ENCODE data around the gene ADSS2.

Gene ADSS2

GRCh38 chr1:244395965-244396364 lies 55.7 kb downstream of the ADSS2 start:
- Histone ChIP-seq H4K8ac (ENCODE audit: low read depth, low read length) (no peak overlapping the region), H3K9ac (ENCODE audit: low read depth, low read length, poor library complexity) (no peak overlapping the region), H3K18ac (ENCODE audit: low read length) (peak overlapping the region; percentile 13), H3K4me3 (ENCODE audit: low read length in 2 of 2) (no peak overlapping the region), H3K4me1 (ENCODE audit: control insufficient read depth in 2 of 2, insufficient read depth in 1 of 2, low read depth in 1 of 2, low read length in 2 of 2) (peaks cover 0 to 2% of the 10 kb centered on the region in 2 donors), H2BK15ac (ENCODE audit: low read length) (no peak overlapping the region), H4K91ac (ENCODE audit: low read depth, low read length, poor library complexity) (no peak overlapping the region), H3K4ac (ENCODE audit: low read length) (no peak overlapping the region), H3K14ac (ENCODE audit: low read length) (no peak overlapping the region), H3K27ac (replicated peaks; ENCODE audit: low read length) (no peak overlapping the region), H3K23ac (ENCODE audit: low read depth, low read length, poor library complexity) (no peak overlapping the region), H2AK5ac (ENCODE audit: low read depth, low read length) (no peak overlapping the region), H3K79me1 (ENCODE audit: low read depth, low read length) (no peaks in the 10 kb centered on the region), H3K27me3 (ENCODE audit: control insufficient read depth in 3 of 3, insufficient read depth in 3 of 3, low read depth in 1 of 3, low read length in 3 of 3) (no peaks in the 10 kb centered on the region), H2BK120ac (ENCODE audit: low read depth, low read length) (no peak overlapping the region), H3K36me3 (replicated peaks in 1 of 2; ENCODE audit: control insufficient read depth in 2 of 2, insufficient read depth in 2 of 2, low read length in 2 of 2) (peaks cover 1 to 6% of the 10 kb centered on the region in 2 donors), H2BK5ac (ENCODE audit: low read length) (no peak overlapping the region), H2AFZ (ENCODE audit: low read length) (no peak overlapping the region), H3K4me2 (ENCODE audit: insufficient read depth, low read length, poor library complexity, severe bottlenecking) (no peak overlapping the region), H2BK12ac (ENCODE audit: low read length) (no peak overlapping the region), H3K9me3 (replicated peaks in 1 of 2; ENCODE audit: control insufficient read depth in 2 of 2, insufficient read depth in 1 of 2, low read depth in 1 of 2, low read length in 2 of 2) (peaks cover 3 to 5% of the 10 kb centered on the region in 2 donors)
- WGBS, 2 donors (ENCODE audit: extremely low coverage in 2 of 2, insufficient read length in 2 of 2, insufficient replicate concordance in 1 of 2): no CpG with 5 or more reads among the region's 5 CpGs
- DNase-seq (ENCODE audit: low spot score): no peak

GRCh38 chr1:244394826-244395765 lies 56.6 kb downstream of the ADSS2 start:
- peak overlapping the region; percentile 29 for H3K18ac ChIP-seq (ENCODE audit: low read length)
- H3K4me3 ChIP-seq (ENCODE audit: low read length in 2 of 2): no peak overlapping the region
- H2BK5ac ChIP-seq (ENCODE audit: low read length): no peak overlapping the region
- H3K23ac ChIP-seq (ENCODE audit: low read depth, low read length, poor library complexity): no peak overlapping the region
- no peak overlapping the region for H2AFZ ChIP-seq (ENCODE audit: low read length)
- no peak overlapping the region for H4K8ac ChIP-seq (ENCODE audit: low read depth, low read length)
- no peaks in the 10 kb centered on the region for H3K79me1 ChIP-seq (ENCODE audit: low read depth, low read length)
- DNase-seq (ENCODE audit: low spot score): no peak
- no peak overlapping the region for H2BK12ac ChIP-seq (ENCODE audit: low read length)
- H3K27me3 ChIP-seq (ENCODE audit: control insufficient read depth in 3 of 3, insufficient read depth in 3 of 3, low read depth in 1 of 3, low read length in 3 of 3): no peaks in the 10 kb centered on the region
- peaks cover 0 to 2% of the 10 kb centered on the region in 2 donors for H3K4me1 ChIP-seq (ENCODE audit: control insufficient read depth in 2 of 2, insufficient read depth in 1 of 2, low read depth in 1 of 2, low read length in 2 of 2)
- no peak overlapping the region for H3K27ac ChIP-seq (replicated peaks; ENCODE audit: low read length)
- no CpG with 5 or more reads among the region's 15 CpGs for WGBS, 2 donors (ENCODE audit: extremely low coverage in 2 of 2, insufficient read length in 2 of 2, insufficient replicate concordance in 1 of 2)
- no peak overlapping the region for H4K91ac ChIP-seq (ENCODE audit: low read depth, low read length, poor library complexity)
- H3K9me3 ChIP-seq (replicated peaks in 1 of 2; ENCODE audit: control insufficient read depth in 2 of 2, insufficient read depth in 1 of 2, low read depth in 1 of 2, low read length in 2 of 2): peaks cover 0 to 3% of the 10 kb centered on the region in 2 donors
- H2AK5ac ChIP-seq (ENCODE audit: low read depth, low read length): no peak overlapping the region
- no peak overlapping the region for H3K4ac ChIP-seq (ENCODE audit: low read length)
- H3K36me3 ChIP-seq (replicated peaks in 1 of 2; ENCODE audit: control insufficient read depth in 2 of 2, insufficient read depth in 2 of 2, low read length in 2 of 2): peaks cover 1 to 6% of the 10 kb centered on the region in 2 donors
- H2BK120ac ChIP-seq (ENCODE audit: low read depth, low read length): no peak overlapping the region
- H3K9ac ChIP-seq (ENCODE audit: low read depth, low read length, poor library complexity): no peak overlapping the region
- no peak overlapping the region for H3K4me2 ChIP-seq (ENCODE audit: insufficient read depth, low read length, poor library complexity, severe bottlenecking)
- H3K14ac ChIP-seq (ENCODE audit: low read length): no peak overlapping the region
- H2BK15ac ChIP-seq (ENCODE audit: low read length): no peak overlapping the region

GRCh38 chr1:244394346-244394745 lies 57.4 kb downstream of the ADSS2 start:
- Histone ChIP-seq H3K4me2 (ENCODE audit: insufficient read depth, low read length, poor library complexity, severe bottlenecking) (no peak overlapping the region), H3K9ac (ENCODE audit: low read depth, low read length, poor library complexity) (no peak overlapping the region), H3K18ac (ENCODE audit: low read length) (no peak overlapping the region), H3K27me3 (ENCODE audit: control insufficient read depth in 3 of 3, insufficient read depth in 3 of 3, low read depth in 1 of 3, low read length in 3 of 3) (no peaks in the 10 kb centered on the region), H2BK15ac (ENCODE audit: low read length) (no peak overlapping the region), H3K23ac (ENCODE audit: low read depth, low read length, poor library complexity) (no peak overlapping the region), H3K4me1 (ENCODE audit: control insufficient read depth in 2 of 2, insufficient read depth in 1 of 2, low read depth in 1 of 2, low read length in 2 of 2) (peaks cover 0 to 2% of the 10 kb centered on the region in 2 donors), H2BK120ac (ENCODE audit: low read depth, low read length) (no peak overlapping the region), H3K9me3 (replicated peaks in 1 of 2; ENCODE audit: control insufficient read depth in 2 of 2, insufficient read depth in 1 of 2, low read depth in 1 of 2, low read length in 2 of 2) (peaks cover 0 to 3% of the 10 kb centered on the region in 2 donors), H3K4ac (ENCODE audit: low read length) (no peak overlapping the region), H2BK12ac (ENCODE audit: low read length) (no peak overlapping the region), H4K8ac (ENCODE audit: low read depth, low read length) (no peak overlapping the region), H4K91ac (ENCODE audit: low read depth, low read length, poor library complexity) (no peak overlapping the region), H3K27ac (replicated peaks; ENCODE audit: low read length) (no peak overlapping the region), H3K36me3 (replicated peaks in 1 of 2; ENCODE audit: control insufficient read depth in 2 of 2, insufficient read depth in 2 of 2, low read length in 2 of 2) (peaks cover 0 to 1% of the 10 kb centered on the region in 2 donors), H3K4me3 (ENCODE audit: low read length in 2 of 2) (no peak overlapping the region), H2AK5ac (ENCODE audit: low read depth, low read length) (no peak overlapping the region), H2AFZ (ENCODE audit: low read length) (no peak overlapping the region), H3K79me1 (ENCODE audit: low read depth, low read length) (no peaks in the 10 kb centered on the region), H3K14ac (ENCODE audit: low read length) (no peak overlapping the region), H2BK5ac (ENCODE audit: low read length) (no peak overlapping the region)
- no peak for DNase-seq (ENCODE audit: low spot score)
- no CpG with 5 or more reads among the region's 4 CpGs for WGBS, 2 donors (ENCODE audit: extremely low coverage in 2 of 2, insufficient read length in 2 of 2, insufficient replicate concordance in 1 of 2)

- H3K4ac ChIP-seq (ENCODE audit: low read length): no peak overlapping the region
- H3K18ac ChIP-seq (ENCODE audit: low read length): no peak overlapping the region
- no peak overlapping the region for H4K91ac ChIP-seq (ENCODE audit: low read depth, low read length, poor library complexity)
- no peak overlapping the region for H2AK5ac ChIP-seq (ENCODE audit: low read depth, low read length)
- no CpG with 5 or more reads among the region's 15 CpGs for WGBS, 2 donors (ENCODE audit: extremely low coverage in 2 of 2, insufficient read length in 2 of 2, insufficient replicate concordance in 1 of 2)
- H3K27ac ChIP-seq (replicated peaks; ENCODE audit: low read length): no peak overlapping the region
- H3K14ac ChIP-seq (ENCODE audit: low read length): no peak overlapping the region
- H3K27me3 ChIP-seq (ENCODE audit: control insufficient read depth in 3 of 3, insufficient read depth in 3 of 3, low read depth in 1 of 3, low read length in 3 of 3): no peaks in the 10 kb centered on the region
- no peak overlapping the region for H4K8ac ChIP-seq (ENCODE audit: low read depth, low read length)
- peaks cover 0 to 1% of the 10 kb centered on the region in 2 donors for H3K36me3 ChIP-seq (replicated peaks in 1 of 2; ENCODE audit: control insufficient read depth in 2 of 2, insufficient read depth in 2 of 2, low read length in 2 of 2)
- no peak overlapping the region for H2AFZ ChIP-seq (ENCODE audit: low read length)
- no peak overlapping the region for H3K4me2 ChIP-seq (ENCODE audit: insufficient read depth, low read length, poor library complexity, severe bottlenecking)
- DNase-seq (ENCODE audit: low spot score): no peak
- peaks cover 0 to under 1% of the 10 kb centered on the region in 2 donors for H3K9me3 ChIP-seq (replicated peaks in 1 of 2; ENCODE audit: control insufficient read depth in 2 of 2, insufficient read depth in 1 of 2, low read depth in 1 of 2, low read length in 2 of 2)
- H3K23ac ChIP-seq (ENCODE audit: low read depth, low read length, poor library complexity): no peak overlapping the region
- H3K9ac ChIP-seq (ENCODE audit: low read depth, low read length, poor library complexity): no peak overlapping the region
- no peak overlapping the region for H2BK12ac ChIP-seq (ENCODE audit: low read length)
- no peaks in the 10 kb centered on the region for H3K79me1 ChIP-seq (ENCODE audit: low read depth, low read length)
- H2BK15ac ChIP-seq (ENCODE audit: low read length): no peak overlapping the region
- H3K4me3 ChIP-seq (ENCODE audit: low read length in 2 of 2): no peak overlapping the region
- H3K4me1 ChIP-seq (ENCODE audit: control insufficient read depth in 2 of 2, insufficient read depth in 1 of 2, low read depth in 1 of 2, low read length in 2 of 2): peaks cover 0 to 2% of the 10 kb centered on the region in 2 donors
- no peak overlapping the region for H2BK120ac ChIP-seq (ENCODE audit: low read depth, low read length)
- no peak overlapping the region for H2BK5ac ChIP-seq (ENCODE audit: low read length)
Measured at GRCh38 chr1:244393604-244394176, 58.0 kb downstream of the ADSS2 start.

All from neuronal stem cell (in vitro differentiated cells).